Ovary (tissue), 3 donors: Measurements from ENCODE around the gene CCT4.

Experiments used
- CTCF ChIP-seq, 3 donors: fragments of 450-650 bp in 2 of 3; fragments of 200-600 bp in 1 of 3; IDR thresholded peaks; one replicate each; pipeline versions ENCODE4 v1.5.1 to v1.8.0; 2016 to 2022; ENCODE audit warnings: antibody characterized with exemption in 3 of 3, mild to moderate bottlenecking in 1 of 3
- EP300 ChIP-seq: sonication (generic); formaldehyde crosslinking; IDR thresholded peaks from one replicate; pipeline ENCODE4 v1.6.1; 2017; ENCODE audit warnings: antibody characterized with exemption
- POLR2A ChIP-seq: fragments of 450-650 bp; IDR thresholded peaks from one replicate; pipeline ENCODE4 v1.6.1; 2017; ENCODE audit warnings: antibody characterized with exemption, mild to moderate bottlenecking, moderate library complexity
- donor health status: DM: no; HTN: no; CAD: no.

- no peak for TF ChIP-seq CTCF (IDR thresholded peaks at IDR 0.05)
- no peak for TF ChIP-seq POLR2A
- no peak for TF ChIP-seq EP300
Measured at GRCh38 chr2:61906186-61906470, 17.7 kb upstream of the CCT4 start.
